VCaP (cell line): ENCODE results near the gene ILRUN.
A peak's percentile ranks its signal among the peaks of the same experiment; 100 is the strongest.
"Not testable (repeated sequence)": the region's sequence is repeated elsewhere in the genome, so short reads cannot be mapped to it uniquely, and the experiment has no call there.

ENCODE experiments used
- H3K27ac ChIP-seq: fragments of 450-650 bp; 2 replicates; pipeline ENCODE4 v1.5.1; 2017
- CTCF ChIP-seq: fragments of 450-650 bp; conservative IDR thresholded peaks from 2 replicates; pipeline ENCODE4 v1.5.1; 2017; ENCODE audit warnings: mild to moderate bottlenecking, moderate library complexity

ILRUN gene

DNA sequence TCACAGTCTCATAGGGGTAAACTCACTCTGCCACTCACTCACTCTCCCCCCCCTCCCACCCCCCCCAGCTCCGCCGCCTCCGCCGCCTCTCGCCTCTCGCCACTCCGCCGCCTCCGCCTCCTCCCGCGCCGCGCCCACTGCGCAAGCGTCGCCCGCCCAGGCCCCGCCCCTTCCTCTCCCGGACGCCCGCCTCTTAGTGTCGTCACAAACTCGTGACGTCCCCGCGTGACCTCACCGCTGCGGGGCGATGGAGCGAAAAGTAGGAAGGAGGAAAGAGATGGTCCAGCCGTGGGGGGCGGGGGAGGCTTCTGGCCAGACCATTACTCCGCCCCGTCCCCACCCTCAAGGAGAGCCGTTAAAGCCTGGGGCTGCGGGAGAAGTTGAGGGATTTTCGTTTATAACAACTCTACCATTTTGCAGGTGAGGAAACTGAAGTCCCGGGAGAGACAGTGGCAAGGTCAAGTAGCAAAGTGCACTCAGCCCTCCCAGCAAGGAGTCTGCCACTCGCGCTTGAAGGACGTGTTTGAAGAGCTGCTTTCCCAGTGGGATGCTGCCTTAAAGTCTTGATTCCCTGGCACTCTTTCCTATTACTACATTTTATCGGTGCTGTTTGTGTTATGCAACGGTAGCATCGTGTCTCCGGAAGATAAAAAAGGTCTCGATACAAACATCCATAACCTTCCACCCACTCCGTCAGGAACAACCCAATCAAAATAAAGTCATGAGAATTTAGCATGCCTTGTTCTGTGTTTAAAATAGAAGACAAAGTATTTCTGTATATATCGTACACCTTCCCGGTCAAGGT is at the start of gene ILRUN:
TSS of gene ILRUN (minus strand) at position 29 of the 805 bp plus-strand sequence. CDS start 164 bp downstream, outside the sequence.
- H3K27ac ChIP-seq: peak within 1 kb of the TSS; percentile 89
- no peak for TF ChIP-seq CTCF

DNA sequence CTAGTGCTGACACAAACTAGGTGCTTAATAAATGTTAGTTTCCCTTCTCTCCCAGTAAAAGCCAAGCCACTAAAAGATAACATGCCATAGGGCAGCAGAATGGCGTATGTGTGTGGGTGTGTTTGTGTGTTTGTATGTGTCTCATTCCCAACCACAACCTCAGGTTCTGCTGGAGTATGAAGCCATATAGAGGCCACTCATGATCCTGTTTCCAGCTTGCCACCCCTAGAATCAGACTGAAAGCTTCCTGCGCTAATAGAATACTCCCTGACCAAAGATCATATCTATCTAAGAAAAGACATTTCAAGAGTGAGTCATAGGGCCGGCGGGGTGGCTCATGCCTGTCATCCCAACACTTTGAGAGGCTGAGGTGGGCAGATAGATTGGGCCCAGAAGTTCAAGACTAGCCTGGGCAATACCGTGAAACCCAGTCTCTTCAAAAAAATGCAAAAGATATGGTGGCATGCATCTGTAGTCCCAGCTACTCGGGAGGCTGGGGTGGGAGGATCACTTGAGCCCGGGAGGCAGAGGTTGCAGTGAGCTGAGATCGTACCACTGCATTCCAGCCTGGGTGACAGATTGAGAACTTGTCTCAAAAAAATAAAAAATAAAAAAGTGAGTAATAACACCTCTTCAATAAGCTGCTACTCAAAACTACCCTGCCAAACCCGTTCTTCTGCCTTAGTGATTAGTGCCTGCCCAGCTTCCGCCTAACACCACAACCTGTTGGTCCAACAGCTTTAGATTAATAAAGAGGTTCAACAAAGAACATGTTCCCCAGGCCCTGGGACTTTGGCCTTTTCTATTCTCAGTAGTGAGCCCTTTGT is 48.9 kb upstream of the ILRUN start:
- peak overlapping the region; percentile 42 for H3K27ac ChIP-seq
- no peak for TF ChIP-seq CTCF

DNA sequence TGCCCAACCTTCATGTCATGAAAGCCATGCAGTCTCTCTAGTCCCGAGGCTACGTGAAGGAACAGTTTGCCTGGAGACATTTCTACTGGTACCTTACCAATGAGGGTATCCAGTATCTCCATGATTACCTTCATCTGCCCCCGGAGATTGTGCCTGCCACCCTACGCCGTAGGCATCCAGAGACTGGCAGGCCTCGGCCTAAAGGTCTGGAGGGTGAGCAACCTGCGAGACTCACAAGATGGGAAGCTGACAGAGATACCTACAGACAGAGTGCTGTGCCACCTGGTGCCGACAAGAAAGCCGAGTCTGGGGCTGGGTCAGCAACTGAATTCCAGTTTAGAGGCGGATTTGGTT is 47.7 kb upstream of the ILRUN start:
- H3K27ac ChIP-seq: not testable (repeated sequence)

GRCh38 chr6:34743625-34744293 is 47.2 kb upstream of the ILRUN start:
- no peak for TF ChIP-seq CTCF

DNA sequence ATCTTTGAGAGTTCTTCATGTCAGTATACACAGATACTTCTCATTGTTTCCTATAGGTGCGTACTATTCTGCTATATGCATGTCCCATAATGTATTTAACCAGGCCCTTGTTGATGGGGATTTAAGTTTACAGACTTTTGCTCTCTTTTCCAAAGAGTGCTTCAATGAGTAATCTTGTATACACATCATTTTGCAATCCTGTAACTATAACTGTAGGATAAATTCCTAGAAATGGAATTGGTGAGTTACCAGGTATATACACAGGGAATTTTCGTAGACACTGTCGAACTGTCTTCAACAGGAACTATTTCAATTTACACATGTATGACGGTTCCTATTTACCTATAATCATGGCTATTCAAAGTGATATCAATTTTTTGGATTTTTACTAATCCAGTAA is 45.5 kb upstream of the ILRUN start:
- no peak for TF ChIP-seq CTCF
- no peak overlapping the region for H3K27ac ChIP-seq

More at GRCh38 chr6:34743625-34744293, 47.2 kb upstream of the ILRUN start:
- no peak overlapping the region for H3K27ac ChIP-seq

DNA sequence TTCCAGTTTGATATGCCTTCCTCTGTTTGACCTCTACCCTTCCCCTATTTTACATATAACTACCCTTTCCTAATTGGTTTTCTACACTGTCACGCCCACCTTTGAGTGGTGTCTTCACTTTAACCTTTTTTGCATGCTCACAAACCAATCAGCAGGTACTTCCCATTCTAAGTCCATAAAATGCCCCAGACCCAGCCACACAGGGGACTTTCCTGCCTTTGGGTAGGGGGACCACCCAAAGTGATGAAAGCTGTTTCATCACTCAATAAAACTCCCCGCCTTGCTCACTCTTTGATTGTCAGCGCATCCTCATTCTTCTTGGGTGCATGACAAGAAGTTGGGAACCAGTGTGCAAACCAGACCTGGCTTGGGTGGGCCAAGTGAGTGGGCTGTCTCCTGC is 40.3 kb upstream of the ILRUN start:
- no peak overlapping the region for H3K27ac ChIP-seq
- TF ChIP-seq CTCF: no peak

DNA sequence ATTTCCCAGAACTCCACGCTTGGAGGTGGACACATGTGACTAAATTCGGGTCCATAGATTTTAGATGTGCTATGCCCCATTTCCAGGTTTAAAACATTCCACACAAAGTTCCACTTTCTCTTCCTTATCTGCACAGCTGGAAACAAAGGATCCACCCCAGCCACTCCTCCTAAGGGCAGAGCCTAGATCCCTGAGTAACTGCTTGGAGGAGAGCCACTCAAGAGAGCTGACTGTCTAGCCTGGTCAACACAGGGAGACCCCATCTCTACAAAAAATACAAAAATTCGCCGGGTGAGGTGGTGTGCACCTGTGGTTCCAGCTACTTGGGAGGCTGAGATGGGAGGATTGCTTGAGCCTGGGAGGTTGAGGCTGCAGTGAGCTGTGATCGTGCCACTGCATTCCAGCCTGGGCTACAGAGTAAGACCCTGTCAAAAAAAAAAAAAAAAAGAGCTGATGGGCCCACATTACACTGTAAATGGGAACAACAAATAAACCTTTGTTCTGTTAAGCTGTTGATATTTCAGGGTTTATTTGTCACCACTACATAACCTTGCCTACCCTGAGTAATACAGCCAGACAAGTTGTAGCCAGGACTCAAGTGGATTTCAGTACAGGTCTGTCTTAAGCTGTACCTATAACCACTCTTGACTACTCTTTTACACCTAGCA is 35.0 kb upstream of the ILRUN start:
- TF ChIP-seq CTCF: no peak
- no peak overlapping the region for H3K27ac ChIP-seq
